Measurements from ENCODE around the gene TEX36. TPM values are rescaled to one million over a fixed set of nuclear protein-coding genes. Genes with fewer than 3 reads are reported as not detected.

Gene TEX36
- total RNA-seq, 1 donor from 2014 or later = not detected

- Mint-ChIP-seq H3K9me3 (no peaks in the 10 kb centered on the region), H3K27me3 (ENCODE audit: low read depth) (peaks cover 28% of the 10 kb centered on the region), H3K4me3 (no peak overlapping the region), H3K36me3 (no peaks in the 10 kb centered on the region), H3K27ac (no peak overlapping the region), H3K4me1 (peaks cover 21% of the 10 kb centered on the region)
- TF ChIP-seq CTCF (IDR thresholded peaks at IDR 0.05; ENCODE audit: unreplicated experiment) = no peak
- DNase-seq (ENCODE audit: low spot score in 2 of 2, unreplicated experiment in 2 of 2) = no peak
Observed at GRCh38 chr10:125687507-125688185, 4.7 kb upstream of the TEX36 start.

- Mint-ChIP-seq H3K9me3 (no peaks in the 10 kb centered on the region), H3K4me3 (no peak overlapping the region), H3K36me3 (no peaks in the 10 kb centered on the region), H3K4me1 (peaks cover under 1% of the 10 kb centered on the region), H3K27me3 (ENCODE audit: low read depth) (peaks cover 39% of the 10 kb centered on the region), H3K27ac (no peak overlapping the region)
- TF ChIP-seq CTCF (IDR thresholded peaks at IDR 0.05; ENCODE audit: unreplicated experiment) = no peak
- DNase-seq (ENCODE audit: low spot score in 2 of 2, unreplicated experiment in 2 of 2) = no peak
Observed at GRCh38 chr10:125684581-125684980, 1.6 kb upstream of the TEX36 start.

- Mint-ChIP-seq H3K27ac (no peak overlapping the region), H3K9me3 (no peaks in the 10 kb centered on the region), H3K4me3 (no peak overlapping the region), H3K4me1 (no peaks in the 10 kb centered on the region), H3K36me3 (no peaks in the 10 kb centered on the region), H3K27me3 (ENCODE audit: low read depth) (peaks cover 41% of the 10 kb centered on the region)
- DNase-seq (ENCODE audit: low spot score in 2 of 2, unreplicated experiment in 2 of 2) = no peak
- no peak for TF ChIP-seq CTCF (IDR thresholded peaks at IDR 0.05; ENCODE audit: unreplicated experiment)
Observed at GRCh38 chr10:125683821-125684220, 858 bp upstream of the TEX36 start.

GRCh38 chr10:125679436-125679835, 3.5 kb downstream of the TEX36 start:
- no peak for DNase-seq (ENCODE audit: low spot score in 2 of 2, unreplicated experiment in 2 of 2)
- no peak overlapping the region for H3K27ac Mint-ChIP-seq

DNA sequence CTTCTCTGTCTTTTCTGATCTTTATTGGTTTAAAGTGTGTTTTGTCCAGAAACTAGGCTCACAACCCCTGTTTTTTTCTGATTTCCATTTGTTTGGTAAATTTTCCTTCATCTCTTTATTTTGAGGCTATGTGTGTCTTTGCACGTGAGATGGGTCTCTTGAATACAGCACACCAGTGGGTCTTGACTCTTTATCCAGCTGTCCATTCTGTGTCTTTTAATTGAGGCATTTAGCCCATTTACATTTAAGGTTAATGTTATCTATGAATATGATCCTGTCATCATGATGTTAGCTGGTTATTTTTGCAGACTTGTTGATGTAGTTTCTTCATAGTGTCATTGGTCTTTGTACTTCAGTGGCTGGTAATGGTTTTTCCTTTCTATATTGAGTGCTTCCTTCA, 10.1 kb downstream of the TEX36 start:
- peaks cover 2% of the 10 kb centered on the region for H3K36me3 Mint-ChIP-seq
- no peaks in the 10 kb centered on the region for H3K4me1 Mint-ChIP-seq
- no peak overlapping the region for H3K4me3 Mint-ChIP-seq
- H3K27ac Mint-ChIP-seq = no peak overlapping the region
- peaks cover 53% of the 10 kb centered on the region for H3K9me3 Mint-ChIP-seq
- no peak for TF ChIP-seq CTCF (IDR thresholded peaks at IDR 0.05; ENCODE audit: unreplicated experiment)
- peaks cover 31% of the 10 kb centered on the region for H3K27me3 Mint-ChIP-seq (ENCODE audit: low read depth)
- DNase-seq (ENCODE audit: low spot score in 2 of 2, unreplicated experiment in 2 of 2) = no peak

More at GRCh38 chr10:125679436-125679835, 3.5 kb downstream of the TEX36 start:
- Mint-ChIP-seq H3K36me3 (peaks cover 2% of the 10 kb centered on the region), H3K27me3 (ENCODE audit: low read depth) (peaks cover 33% of the 10 kb centered on the region), H3K9me3 (peaks cover 25% of the 10 kb centered on the region), H3K4me3 (no peak overlapping the region), H3K4me1 (no peaks in the 10 kb centered on the region)
- TF ChIP-seq CTCF (IDR thresholded peaks at IDR 0.05; ENCODE audit: unreplicated experiment) = no peak

Measured in mesothelial cell of epicardium (in vitro differentiated cells).